Measurements from ENCODE around the gene SYT8. TPM values are rescaled to one million over a fixed set of nuclear protein-coding genes. Genes with fewer than 3 reads are reported as not detected.

SYT8 gene
- polyA plus RNA-seq, 1 donor from 2014 or later: not detected

DNA sequence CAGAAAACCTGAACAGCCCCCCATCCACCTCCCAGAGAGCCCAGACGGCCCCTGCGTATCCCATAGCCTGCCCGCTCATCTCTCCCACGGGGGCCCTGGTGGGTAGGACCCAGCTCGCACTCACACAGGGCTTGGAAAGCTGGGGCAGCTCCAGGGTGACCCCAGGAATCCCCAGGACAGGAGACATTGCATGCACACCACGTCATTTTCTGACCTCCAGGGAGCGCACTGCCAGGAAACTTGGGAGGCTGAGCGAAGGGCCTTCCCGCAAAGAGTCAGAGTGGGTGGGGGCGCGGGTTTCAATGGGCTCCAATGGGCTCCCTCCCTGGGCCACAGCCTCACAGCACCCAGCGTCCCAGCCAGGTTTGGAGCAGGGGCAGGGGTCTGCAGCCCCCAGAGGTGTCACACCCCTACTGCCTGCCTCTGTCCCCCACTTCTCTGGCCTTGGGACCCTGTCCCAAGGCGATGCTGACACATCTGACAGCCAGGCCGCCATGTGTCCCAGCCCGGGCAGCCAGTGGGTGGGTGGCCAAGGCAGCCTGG lies 8.2 kb upstream of the SYT8 start:
- Histone ChIP-seq H3K27ac (ENCODE audit: low read length) (no peak overlapping the region), H3K9me2 (ENCODE audit: insufficient read depth, low read length) (no peaks in the 10 kb centered on the region), H3F3A (ENCODE audit: insufficient read depth, low read length, poor library complexity, severe bottlenecking) (no peaks in the 10 kb centered on the region), H2AFZ (ENCODE audit: low read depth, low read length) (no peak overlapping the region), H3K4me2 (ENCODE audit: low read length) (no peak overlapping the region), H4K20me1 (ENCODE audit: insufficient read depth) (no peaks in the 10 kb centered on the region), H3K27me3 (ENCODE audit: insufficient read depth, low read depth, low read length) (no peaks in the 10 kb centered on the region), H3K4me3 (ENCODE audit: low read length) (no peak overlapping the region), H3K9ac (ENCODE audit: low read length) (no peak overlapping the region), H3K79me2 (replicated peaks; ENCODE audit: insufficient read depth, low read length) (no peaks in the 10 kb centered on the region), H3K36me3 (ENCODE audit: insufficient read depth, low read length) (no peaks in the 10 kb centered on the region), H3K9me3 (ENCODE audit: low read length) (no peaks in the 10 kb centered on the region)
- TF ChIP-seq MXI1 (conservative IDR thresholded peaks at IDR 0.05; ENCODE audit: poor library complexity, severe bottlenecking) (no peak), POLR2AphosphoS5 (IDR thresholded peaks at IDR 0.05) (no peak), EZH2 (IDR thresholded peaks at IDR 0.05; ENCODE audit: borderline replicate concordance, insufficient read depth, low read length, poor library complexity, severe bottlenecking) (no peak), SMC3 (conservative IDR thresholded peaks at IDR 0.05; ENCODE audit: poor library complexity) (no peak), EP300 (conservative IDR thresholded peaks at IDR 0.05; ENCODE audit: poor library complexity, severe bottlenecking) (no peak)
- TF ChIP-seq, protein P1, sequence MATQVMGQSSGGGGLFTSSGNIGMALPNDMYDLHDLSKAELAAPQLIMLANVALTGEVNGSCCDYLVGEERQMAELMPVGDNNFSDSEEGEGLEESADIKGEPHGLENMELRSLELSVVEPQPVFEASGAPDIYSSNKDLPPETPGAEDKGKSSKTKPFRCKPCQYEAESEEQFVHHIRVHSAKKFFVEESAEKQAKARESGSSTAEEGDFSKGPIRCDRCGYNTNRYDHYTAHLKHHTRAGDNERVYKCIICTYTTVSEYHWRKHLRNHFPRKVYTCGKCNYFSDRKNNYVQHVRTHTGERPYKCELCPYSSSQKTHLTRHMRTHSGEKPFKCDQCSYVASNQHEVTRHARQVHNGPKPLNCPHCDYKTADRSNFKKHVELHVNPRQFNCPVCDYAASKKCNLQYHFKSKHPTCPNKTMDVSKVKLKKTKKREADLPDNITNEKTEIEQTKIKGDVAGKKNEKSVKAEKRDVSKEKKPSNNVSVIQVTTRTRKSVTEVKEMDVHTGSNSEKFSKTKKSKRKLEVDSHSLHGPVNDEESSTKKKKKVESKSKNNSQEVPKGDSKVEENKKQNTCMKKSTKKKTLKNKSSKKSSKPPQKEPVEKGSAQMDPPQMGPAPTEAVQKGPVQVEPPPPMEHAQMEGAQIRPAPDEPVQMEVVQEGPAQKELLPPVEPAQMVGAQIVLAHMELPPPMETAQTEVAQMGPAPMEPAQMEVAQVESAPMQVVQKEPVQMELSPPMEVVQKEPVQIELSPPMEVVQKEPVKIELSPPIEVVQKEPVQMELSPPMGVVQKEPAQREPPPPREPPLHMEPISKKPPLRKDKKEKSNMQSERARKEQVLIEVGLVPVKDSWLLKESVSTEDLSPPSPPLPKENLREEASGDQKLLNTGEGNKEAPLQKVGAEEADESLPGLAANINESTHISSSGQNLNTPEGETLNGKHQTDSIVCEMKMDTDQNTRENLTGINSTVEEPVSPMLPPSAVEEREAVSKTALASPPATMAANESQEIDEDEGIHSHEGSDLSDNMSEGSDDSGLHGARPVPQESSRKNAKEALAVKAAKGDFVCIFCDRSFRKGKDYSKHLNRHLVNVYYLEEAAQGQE (IDR thresholded peaks at IDR 0.05; ENCODE audit: borderline replicate concordance): no peak

- H3K79me2 ChIP-seq (replicated peaks; ENCODE audit: insufficient read depth, low read length): no peaks in the 10 kb centered on the region
- H4K20me1 ChIP-seq (ENCODE audit: insufficient read depth): no peaks in the 10 kb centered on the region
- H3K9ac ChIP-seq (ENCODE audit: low read length): no peak overlapping the region
- no peak overlapping the region for H3K4me3 ChIP-seq (ENCODE audit: low read length)
- H3K4me2 ChIP-seq (ENCODE audit: low read length): no peak overlapping the region
- no peak overlapping the region for H3K27ac ChIP-seq (ENCODE audit: low read length)
- no peak for TF ChIP-seq EP300 (conservative IDR thresholded peaks at IDR 0.05; ENCODE audit: poor library complexity, severe bottlenecking)
- TF ChIP-seq POLR2AphosphoS5 (IDR thresholded peaks at IDR 0.05): no peak
- TF ChIP-seq, protein P1 (IDR thresholded peaks at IDR 0.05; ENCODE audit: borderline replicate concordance): no peak
- no peak for TF ChIP-seq MXI1 (conservative IDR thresholded peaks at IDR 0.05; ENCODE audit: poor library complexity, severe bottlenecking)
- TF ChIP-seq EZH2 (IDR thresholded peaks at IDR 0.05; ENCODE audit: borderline replicate concordance, insufficient read depth, low read length, poor library complexity, severe bottlenecking): no peak
- no peak for TF ChIP-seq CTCF (IDR thresholded peaks at IDR 0.05; ENCODE audit: poor library complexity, severe bottlenecking)
- TF ChIP-seq TAF1 (IDR thresholded peaks at IDR 0.05; ENCODE audit: low read depth): no peak
- TF ChIP-seq RAD21 (conservative IDR thresholded peaks at IDR 0.05): no peak
- TF ChIP-seq SMC3 (conservative IDR thresholded peaks at IDR 0.05; ENCODE audit: poor library complexity): no peak
- no peaks in the 10 kb centered on the region for H3F3A ChIP-seq (ENCODE audit: insufficient read depth, low read length, poor library complexity, severe bottlenecking)
- H3K36me3 ChIP-seq (ENCODE audit: insufficient read depth, low read length): no peaks in the 10 kb centered on the region
- no peaks in the 10 kb centered on the region for H3K9me3 ChIP-seq (ENCODE audit: low read length)
- H3K9me2 ChIP-seq (ENCODE audit: insufficient read depth, low read length): no peaks in the 10 kb centered on the region
- H3K27me3 ChIP-seq (ENCODE audit: insufficient read depth, low read depth, low read length): no peaks in the 10 kb centered on the region
- no peak overlapping the region for H2AFZ ChIP-seq (ENCODE audit: low read depth, low read length)
Measured at GRCh38 chr11:1827095-1827813, 7.5 kb upstream of the SYT8 start.

All from neural cell (in vitro differentiated cells).